Heart left ventricle (tissue), 16 donors: ENCODE measurements around the gene ERRFI1. TPM values are rescaled to one million over a fixed set of nuclear protein-coding genes. Genes with fewer than 3 reads are reported as not detected.

Source experiments
- ATAC-seq, 4 donors: fragments of 200-7000 bp; cut with Tn5 transposase; one replicate each; pipeline ENCODE4 v1.9.1; 2020 to 2022; ENCODE audit warnings: moderate library complexity in 4 of 4, mild to moderate bottlenecking in 3 of 4, moderate number of reproducible peaks in 1 of 4
- DNase-seq, 5 donors: peaks; one replicate each; pipeline ENCODE4 v3.0.0-alpha.2; 2020
- H3K27ac ChIP-seq, 12 donors: fragments of 200-600 bp; sonication (generic) in 4 of 12; one replicate each; pipeline versions ENCODE4 v1.5.0 to v1.8.0; 2016 to 2022; ENCODE audit warnings: mild to moderate bottlenecking in 2 of 12
- H3K27me3 ChIP-seq, 9 donors: fragments of 200-600 bp; sonication (generic) in 2 of 9; one replicate each; pipeline versions ENCODE4 v1.5.1 to v1.8.0; 2016 to 2022; ENCODE audit warnings: mild to moderate bottlenecking in 3 of 9
- H3K36me3 ChIP-seq, 9 donors: fragments of 200-600 bp; sonication (generic) in 2 of 9; one replicate each; pipeline versions ENCODE4 v1.5.0 to v1.8.0; 2018 to 2022; ENCODE audit warnings: mild to moderate bottlenecking in 2 of 9
- H3K4me1 ChIP-seq, 12 donors: fragments of 200-600 bp; sonication (generic) in 4 of 12; one replicate each; pipeline versions ENCODE4 v1.5.0 to v1.8.0; 2016 to 2022; ENCODE audit warnings: mild to moderate bottlenecking in 3 of 12
- H3K4me3 ChIP-seq, 12 donors: fragments of 200-600 bp; sonication (generic) in 4 of 12; one replicate each; pipeline versions ENCODE4 v1.5.0 to v1.8.0; 2017 to 2022; ENCODE audit warnings: mild to moderate bottlenecking in 9 of 12, moderate library complexity in 4 of 12
- H3K9me3 ChIP-seq, 12 donors: fragments of 200-600 bp; sonication (generic) in 4 of 12; one replicate each; pipeline versions ENCODE4 v1.5.0 to v1.8.0; 2016 to 2022; ENCODE audit warnings: mild to moderate bottlenecking in 1 of 12
- POLR2A ChIP-seq, 2 donors: fragments of 450-650 bp; IDR thresholded peaks; one replicate each; pipeline ENCODE4 v1.6.1; 2017; ENCODE audit warnings: antibody characterized with exemption in 2 of 2, mild to moderate bottlenecking in 2 of 2, moderate library complexity in 2 of 2
- WGBS, 4 donors: extraction: QIAGEN DNeasy Blood & Tissue Kit in 2 of 4; methylation state at CpG; one replicate each; pipeline versions ENCODE4 v1.1.5 to v1.1.7; 2013 to 2018; 5-methylcytosine and 5-hydroxymethylcytosine counted together
- intact Hi-C, 10 donors: fragments of 100-400 bp; cut with DNase I; formaldehyde crosslinking; loops; one replicate each; pipeline versions ENCODE4 v1.11.1 to v1.14.2; 2022
- polyA plus RNA-seq, 2 donors: library from polyadenylated mRNA; stranded (reverse); fragments of 200-250 nt; gene quantifications; one replicate each; pipeline ENCODE4 v1.2.3, GENCODE V29; 2013
- total RNA-seq, 9 donors: library from RNA; depleted of rRNA in 2 of 9; stranded (reverse); fragments of >200 nt in 2 of 9; fragmentation: NEBNext Ultra II Directional in 3 of 9; extraction: Animal tissue kit (Norgen Biotek cat#: 25700) in 3 of 9; gene quantifications; one replicate each; pipeline versions ENCODE4 v1.1.0 to v1.2.4, GENCODE V29; 2016 to 2023
- TF ChIP-seq, protein P1 (sequence below), 12 donors: fragments of 200-600 bp; sonication (generic) in 4 of 12; IDR thresholded peaks; one replicate each; pipeline versions ENCODE4 v1.5.0 to v1.8.0; 2018 to 2022; ENCODE audit warnings: antibody characterized with exemption in 12 of 12, mild to moderate bottlenecking in 5 of 12
- donor health status: ischemic (EF 13 %, LVEDD 7.1; RV severe dilation, severe dysfunction).
- donor health status: healthy with polysubstance abuse.
- donor health status: DM: no; HTN: yes; CAD: no.
- donor health status: DM: no; HTN: no; CAD: no.
- donor health status: ischemic (EF 25% LVEDD 6.9; RV normal size, moderate dysfunction).
- donor health status: ischemic (EF 25% LVEDD 5.7; RV mildly dilated, moderate dysfunction).
- donor health status: healthy.
- donor health status: DM: yes; HTN: yes; CAD: no.
- donor health status: ischemic (EF 35%, LVEDD 5.7; RV mildly dilated, moderate dysfunction).
- donor health status: nonischemic (EF 11% LVEDD 7.7; RV severe dilation, severe dysfunction).
- donor health status: DM: yes; HTN: yes; CAD: no.
- donor health status: PGD.
- donor health status: ischemic (EF 29% LVEDD 5.4; RV normal size, mild dysfunction).
- donor health status: nonischemic (EF 23%, LVEDD 6.1; RV moderate dilation, normal function).

The ERRFI1 gene
- total and polyA plus RNA-seq, 11 donors, result 3.8 to 26.0 (median 12.0) TPM

DNA sequence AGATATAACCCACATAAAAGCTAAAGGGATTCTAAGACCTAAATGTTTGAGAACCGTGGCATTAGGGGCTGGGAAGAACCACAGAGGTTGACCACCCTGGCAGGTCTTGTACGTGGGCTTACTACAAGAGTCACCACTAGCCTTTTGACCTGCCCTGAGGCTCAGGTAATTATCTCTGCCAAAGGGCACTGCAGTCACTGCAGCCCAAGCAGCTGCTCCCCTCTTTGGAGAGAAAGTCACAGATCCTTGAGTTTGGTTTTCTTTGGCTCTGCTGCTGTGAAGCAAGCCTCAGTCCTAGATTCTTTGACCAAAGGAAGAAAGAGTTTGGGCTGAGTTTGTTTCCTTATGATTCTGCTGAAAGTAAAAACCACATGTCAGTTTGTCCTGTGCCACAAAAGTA is 53.0 kb downstream of the ERRFI1 start:
- no peak for TF ChIP-seq POLR2A (IDR thresholded peaks at IDR 0.05)
- TF ChIP-seq, protein P1, sequence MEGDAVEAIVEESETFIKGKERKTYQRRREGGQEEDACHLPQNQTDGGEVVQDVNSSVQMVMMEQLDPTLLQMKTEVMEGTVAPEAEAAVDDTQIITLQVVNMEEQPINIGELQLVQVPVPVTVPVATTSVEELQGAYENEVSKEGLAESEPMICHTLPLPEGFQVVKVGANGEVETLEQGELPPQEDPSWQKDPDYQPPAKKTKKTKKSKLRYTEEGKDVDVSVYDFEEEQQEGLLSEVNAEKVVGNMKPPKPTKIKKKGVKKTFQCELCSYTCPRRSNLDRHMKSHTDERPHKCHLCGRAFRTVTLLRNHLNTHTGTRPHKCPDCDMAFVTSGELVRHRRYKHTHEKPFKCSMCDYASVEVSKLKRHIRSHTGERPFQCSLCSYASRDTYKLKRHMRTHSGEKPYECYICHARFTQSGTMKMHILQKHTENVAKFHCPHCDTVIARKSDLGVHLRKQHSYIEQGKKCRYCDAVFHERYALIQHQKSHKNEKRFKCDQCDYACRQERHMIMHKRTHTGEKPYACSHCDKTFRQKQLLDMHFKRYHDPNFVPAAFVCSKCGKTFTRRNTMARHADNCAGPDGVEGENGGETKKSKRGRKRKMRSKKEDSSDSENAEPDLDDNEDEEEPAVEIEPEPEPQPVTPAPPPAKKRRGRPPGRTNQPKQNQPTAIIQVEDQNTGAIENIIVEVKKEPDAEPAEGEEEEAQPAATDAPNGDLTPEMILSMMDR (IDR thresholded peaks at IDR 0.05), result no peak
- Histone ChIP-seq H3K27ac (no peak overlapping the region), H3K4me3 (no peak overlapping the region), H3K36me3 (peaks cover 0 to 88% (median 77%) of the 10 kb centered on the region in 9 donors), H3K27me3 (no peaks in the 10 kb centered on the region), H3K9me3 (no peaks in the 10 kb centered on the region), H3K4me1 (peaks cover 0 to 10% (median 1%) of the 10 kb centered on the region in 12 donors)
- WGBS, 4 donors, result 93 to 100% (median 95%) methylated on average over 2 of the region's 2 CpGs
- no peak for DNase-seq
- intact Hi-C loops, result no loop called here
- no peak for ATAC-seq

DNA sequence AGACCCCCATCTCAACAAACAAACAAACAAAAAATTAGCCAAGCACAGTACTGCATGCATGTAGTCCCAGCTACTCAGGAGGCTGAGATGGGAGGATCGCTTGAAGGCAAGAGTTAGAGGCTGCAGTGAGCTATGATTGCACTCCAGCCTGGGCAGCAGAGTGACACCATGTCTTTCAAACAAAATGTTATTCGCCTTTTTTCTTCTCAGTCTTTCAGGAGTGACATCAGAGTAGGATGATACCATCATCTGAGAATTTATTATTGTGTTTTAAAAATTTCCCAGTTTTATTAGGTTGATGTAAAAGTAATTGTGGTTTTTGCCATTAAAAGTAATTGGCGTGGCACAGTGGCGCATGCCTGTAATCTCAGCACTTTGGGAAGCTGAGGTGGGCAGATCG is 53.8 kb downstream of the ERRFI1 start:
- ATAC-seq, result no peak
- intact Hi-C loops, result no loop called here
- Histone ChIP-seq H3K27ac (no peak overlapping the region), H3K4me1 (peaks cover 0 to 15% (median 4%) of the 10 kb centered on the region in 12 donors), H3K9me3 (no peaks in the 10 kb centered on the region), H3K4me3 (no peak overlapping the region), H3K27me3 (no peaks in the 10 kb centered on the region), H3K36me3 (peaks cover 0 to 88% (median 77%) of the 10 kb centered on the region in 9 donors)
- 94 to 97% (median 96%) methylated on average over 5 of the region's 5 CpGs for WGBS, 4 donors
- TF ChIP-seq, protein P1 (IDR thresholded peaks at IDR 0.05), result no peak
- no peak for TF ChIP-seq POLR2A (IDR thresholded peaks at IDR 0.05)
- DNase-seq, result no peak

DNA sequence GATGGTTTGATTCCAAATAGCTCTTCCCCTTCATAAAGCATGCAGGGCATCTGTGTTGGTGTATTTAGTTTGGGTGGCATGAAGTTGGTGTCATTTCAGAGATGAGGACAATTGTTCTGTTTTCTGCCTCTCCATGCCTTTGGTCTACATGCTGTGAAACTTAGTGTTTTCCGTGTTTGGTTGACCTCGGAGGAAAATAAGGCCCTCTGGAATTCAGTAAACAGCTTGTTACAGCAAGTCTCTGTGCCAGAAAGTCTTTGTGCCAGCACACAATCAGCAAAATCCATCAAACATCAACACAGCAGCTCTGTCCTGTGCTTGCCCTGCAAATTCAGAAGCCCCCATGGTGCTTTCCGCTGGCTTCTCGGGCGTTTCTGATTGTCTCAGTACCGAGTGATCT is 55.1 kb downstream of the ERRFI1 start:
- DNase-seq (no peak), ATAC-seq (no peak)
- intact Hi-C loops, result no loop called here
- H3K36me3 ChIP-seq, result peaks cover 0 to 89% (median 78%) of the 10 kb centered on the region in 9 donors
- no peak overlapping the region for H3K27ac ChIP-seq
- no peaks in the 10 kb centered on the region for H3K9me3 ChIP-seq
- H3K4me1 ChIP-seq, result peaks cover 0 to 24% (median 8%) of the 10 kb centered on the region in 12 donors
- no peaks in the 10 kb centered on the region for H3K27me3 ChIP-seq
- H3K4me3 ChIP-seq, result no peak overlapping the region
- WGBS, 4 donors, result 87 to 94% (median 92%) methylated on average over 6 of the region's 6 CpGs
- no peak for TF ChIP-seq POLR2A (IDR thresholded peaks at IDR 0.05)
- TF ChIP-seq, protein P1 (IDR thresholded peaks at IDR 0.05), result no peak

DNA sequence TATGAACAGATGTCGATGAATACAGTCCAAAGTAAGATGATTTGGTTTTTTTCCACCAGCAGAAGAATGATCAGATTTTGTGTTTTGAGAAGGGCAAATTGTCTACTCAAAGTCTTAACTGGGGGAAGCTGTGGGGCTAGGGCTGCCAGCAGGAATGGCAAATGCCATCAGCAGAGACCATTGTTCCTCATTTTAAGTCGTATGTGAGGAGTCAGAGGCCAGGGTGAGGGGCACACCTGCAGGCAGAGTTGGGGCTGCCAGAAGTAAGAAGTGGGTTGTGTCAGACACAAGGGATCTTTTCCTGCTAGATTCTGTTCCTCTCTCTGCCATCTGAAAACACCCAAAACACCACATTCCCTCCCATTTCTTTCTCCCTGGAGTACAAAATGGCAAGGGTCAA is 55.9 kb downstream of the ERRFI1 start:
- Histone ChIP-seq H3K4me1 (peaks cover 0 to 18% (median 5%) of the 10 kb centered on the region in 12 donors), H3K27ac (no peak overlapping the region), H3K9me3 (no peaks in the 10 kb centered on the region), H3K36me3 (peaks cover 0 to 90% (median 81%) of the 10 kb centered on the region in 9 donors), H3K4me3 (no peak overlapping the region), H3K27me3 (no peaks in the 10 kb centered on the region)
- 84 to 97% (median 94%) methylated on average over 2 of the region's 2 CpGs for WGBS, 4 donors
- DNase-seq, result no peak
- no peak for ATAC-seq
- no peak for TF ChIP-seq POLR2A (IDR thresholded peaks at IDR 0.05)
- intact Hi-C loops, result no loop called here

DNA sequence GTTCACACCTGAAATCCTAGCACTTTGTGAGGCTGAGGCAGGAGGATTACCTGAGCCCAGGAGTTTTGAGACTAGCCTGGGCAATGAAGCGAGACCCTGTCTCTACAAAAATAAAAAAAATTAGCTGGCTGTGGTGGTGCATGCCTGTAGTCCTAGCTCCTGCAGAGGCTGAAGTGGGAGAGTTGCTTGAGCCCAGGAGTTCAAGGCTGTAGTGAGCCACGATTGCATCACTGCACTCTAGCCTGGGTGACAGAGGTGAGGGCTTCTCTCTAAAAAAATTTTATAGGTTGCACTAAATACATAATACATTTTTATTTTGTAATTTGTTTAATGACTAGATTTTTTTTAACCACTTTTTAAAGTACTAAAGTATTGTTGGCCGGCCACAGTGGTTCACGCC is 58.5 kb downstream of the ERRFI1 start:
- WGBS, 4 donors, result 85 to 90% (median 87%) methylated on average over 4 of the region's 4 CpGs
- TF ChIP-seq, protein P1 (IDR thresholded peaks at IDR 0.05), result no peak
- TF ChIP-seq POLR2A (IDR thresholded peaks at IDR 0.05), result no peak
- H3K27me3 ChIP-seq, result no peaks in the 10 kb centered on the region
- ATAC-seq (no peak), DNase-seq (no peak)
- H3K4me3 ChIP-seq, result no peak overlapping the region
- H3K9me3 ChIP-seq, result no peaks in the 10 kb centered on the region
- peaks cover 0 to 40% (median 10%) of the 10 kb centered on the region in 12 donors for H3K4me1 ChIP-seq
- no peak overlapping the region for H3K27ac ChIP-seq
- intact Hi-C loops, result no loop called here
- H3K36me3 ChIP-seq, result peaks cover 0 to 100% (median 96%) of the 10 kb centered on the region in 9 donors
